SK-N-SH (cell line): ENCODE results near the gene FRMD8.

Experiments used
- JUND ChIP-seq: IDR thresholded peaks from 2 replicates; pipeline ENCODE4 v1.4.0; 2012
- TAF1 ChIP-seq: IDR thresholded peaks from 2 replicates; pipeline ENCODE4 v1.6.1; 2012; ENCODE audit warnings: low read depth, mild to moderate bottlenecking, low read length, moderate library complexity, borderline replicate concordance

GRCh38 chr11:65428578-65429067 lies 42.2 kb downstream of the FRMD8 start:
- no peak; the same call in none of the 2 replicates for TF ChIP-seq JUND
- no peak; the same call in 1 of the 2 replicates for TF ChIP-seq TAF1
